ENCODE measurements around the gene ADAT1.

Gene ADAT1

DNA sequence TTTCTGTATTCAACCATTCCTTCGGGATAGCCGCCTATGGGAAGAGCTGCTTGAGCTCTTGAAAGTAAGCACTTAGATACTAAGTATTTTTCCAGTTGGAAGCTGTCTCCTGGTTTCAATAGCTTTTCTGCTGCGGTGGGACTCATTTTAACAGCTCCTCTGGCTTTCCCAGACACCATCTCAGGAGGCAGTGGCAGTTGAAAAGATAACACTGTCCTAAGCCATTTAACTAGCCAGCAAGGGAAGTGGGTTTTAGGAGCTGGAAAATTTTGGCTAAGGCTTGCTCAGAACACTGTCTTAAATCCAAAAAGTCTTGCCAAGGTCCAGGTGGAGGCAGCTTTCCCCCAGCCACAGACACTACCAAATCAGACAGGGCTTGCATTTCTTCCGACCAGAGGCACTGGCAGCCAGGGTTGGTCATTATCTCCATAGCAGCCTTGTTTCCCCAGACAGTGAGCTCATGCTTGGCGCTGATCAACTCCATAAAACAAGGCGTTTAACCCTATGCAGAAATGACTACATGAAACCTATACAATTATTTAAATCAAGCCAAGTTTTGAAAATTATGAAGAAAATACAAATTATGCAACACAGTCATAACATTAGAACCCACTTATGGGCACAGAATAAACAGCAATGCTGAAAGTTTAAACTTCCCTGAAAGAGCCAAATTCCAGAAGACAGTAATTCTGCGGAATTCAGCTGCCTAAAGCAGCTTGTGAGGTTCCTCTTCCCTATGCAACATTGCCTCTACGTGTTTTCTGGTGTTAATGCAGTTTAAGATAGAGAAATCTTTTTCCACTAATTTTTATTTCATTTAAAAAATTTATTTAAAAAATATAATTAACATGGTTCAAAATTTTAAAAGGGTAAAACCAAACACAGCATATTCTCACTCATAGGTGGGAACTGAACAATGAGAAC lies 31.9 kb downstream of the ADAT1 start:
- no peak for DNase-seq (ENCODE audit: low read depth)
- TF ChIP-seq, protein P1, sequence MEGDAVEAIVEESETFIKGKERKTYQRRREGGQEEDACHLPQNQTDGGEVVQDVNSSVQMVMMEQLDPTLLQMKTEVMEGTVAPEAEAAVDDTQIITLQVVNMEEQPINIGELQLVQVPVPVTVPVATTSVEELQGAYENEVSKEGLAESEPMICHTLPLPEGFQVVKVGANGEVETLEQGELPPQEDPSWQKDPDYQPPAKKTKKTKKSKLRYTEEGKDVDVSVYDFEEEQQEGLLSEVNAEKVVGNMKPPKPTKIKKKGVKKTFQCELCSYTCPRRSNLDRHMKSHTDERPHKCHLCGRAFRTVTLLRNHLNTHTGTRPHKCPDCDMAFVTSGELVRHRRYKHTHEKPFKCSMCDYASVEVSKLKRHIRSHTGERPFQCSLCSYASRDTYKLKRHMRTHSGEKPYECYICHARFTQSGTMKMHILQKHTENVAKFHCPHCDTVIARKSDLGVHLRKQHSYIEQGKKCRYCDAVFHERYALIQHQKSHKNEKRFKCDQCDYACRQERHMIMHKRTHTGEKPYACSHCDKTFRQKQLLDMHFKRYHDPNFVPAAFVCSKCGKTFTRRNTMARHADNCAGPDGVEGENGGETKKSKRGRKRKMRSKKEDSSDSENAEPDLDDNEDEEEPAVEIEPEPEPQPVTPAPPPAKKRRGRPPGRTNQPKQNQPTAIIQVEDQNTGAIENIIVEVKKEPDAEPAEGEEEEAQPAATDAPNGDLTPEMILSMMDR (IDR thresholded peaks at IDR 0.05; ENCODE audit: insufficient read depth, low read depth, low read length, missing control alignments), result no peak
- no peak overlapping the region for H3K4me3 ChIP-seq (ENCODE audit: low read depth, low read length)

DNA sequence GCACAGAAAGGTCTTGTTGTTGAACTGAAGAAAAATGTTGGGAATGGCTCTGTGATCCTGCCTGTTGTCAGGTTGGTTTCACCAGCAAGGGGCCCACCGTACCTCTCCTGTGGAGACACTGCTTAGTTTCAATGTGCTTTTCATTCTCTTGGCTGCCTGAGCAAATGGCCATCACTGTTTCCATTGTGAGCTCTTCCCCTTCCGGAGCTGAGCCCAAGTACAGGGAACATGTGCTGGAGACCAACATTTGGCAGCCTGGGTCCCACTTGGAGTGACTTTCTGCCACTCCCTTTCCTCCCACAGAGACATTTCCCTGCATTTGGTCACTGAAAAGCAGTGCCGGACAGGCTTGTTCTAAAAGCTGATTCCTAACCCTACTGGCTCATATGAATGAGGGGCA lies 33.8 kb downstream of the ADAT1 start:
- DNase-seq (ENCODE audit: low read depth), result no peak
- TF ChIP-seq, protein P1 (IDR thresholded peaks at IDR 0.05; ENCODE audit: insufficient read depth, low read depth, low read length, missing control alignments), result no peak
- H3K4me3 ChIP-seq (ENCODE audit: low read depth, low read length), result no peak overlapping the region

DNA sequence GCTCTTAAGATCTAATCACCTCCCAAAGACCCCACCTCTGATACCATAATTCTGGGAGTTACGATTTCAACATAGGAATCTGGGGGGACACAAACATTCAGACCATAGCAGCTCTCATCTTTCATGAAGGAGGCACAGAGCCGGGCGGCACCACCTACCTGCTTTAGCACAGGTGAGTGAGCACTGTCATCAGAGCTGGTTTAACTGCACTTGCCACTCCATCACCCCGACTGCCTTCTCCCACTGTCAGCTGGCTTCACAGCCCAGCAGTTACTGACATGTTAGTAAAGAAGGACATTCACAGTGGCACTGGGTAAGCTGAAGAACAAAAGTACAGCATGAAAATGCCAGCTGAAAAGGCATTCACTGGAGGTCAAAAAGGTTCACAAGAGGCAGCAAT lies 34.4 kb downstream of the ADAT1 start:
- no peak overlapping the region for H3K4me3 ChIP-seq (ENCODE audit: low read depth, low read length)
- DNase-seq (ENCODE audit: low read depth), result no peak
- TF ChIP-seq, protein P1 (IDR thresholded peaks at IDR 0.05; ENCODE audit: insufficient read depth, low read depth, low read length, missing control alignments), result no peak

DNA sequence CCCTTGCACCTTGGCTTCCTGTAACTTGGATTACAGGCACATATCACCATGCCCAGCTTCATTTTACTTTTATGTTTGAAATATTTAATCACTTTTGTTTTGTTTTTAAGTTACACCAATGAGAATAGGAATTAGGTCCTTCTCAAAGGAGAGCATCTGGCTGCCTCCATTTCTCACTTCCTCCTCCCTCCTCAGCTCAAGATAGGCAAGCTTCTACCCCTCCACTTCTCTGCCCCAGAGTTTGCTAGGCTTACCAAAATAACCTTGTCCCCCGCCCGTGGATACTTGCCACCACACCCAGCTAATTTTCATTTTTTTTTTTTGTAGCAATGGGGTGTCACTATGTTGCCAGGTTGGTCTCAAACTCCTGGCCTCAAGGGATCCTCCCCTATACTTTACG lies 39.0 kb downstream of the ADAT1 start:
- TF ChIP-seq, protein P1 (IDR thresholded peaks at IDR 0.05; ENCODE audit: insufficient read depth, low read depth, low read length, missing control alignments), result no peak
- DNase-seq (ENCODE audit: low read depth), result peak; percentile 57
- H3K4me3 ChIP-seq (ENCODE audit: low read depth, low read length), result no peak overlapping the region

DNA sequence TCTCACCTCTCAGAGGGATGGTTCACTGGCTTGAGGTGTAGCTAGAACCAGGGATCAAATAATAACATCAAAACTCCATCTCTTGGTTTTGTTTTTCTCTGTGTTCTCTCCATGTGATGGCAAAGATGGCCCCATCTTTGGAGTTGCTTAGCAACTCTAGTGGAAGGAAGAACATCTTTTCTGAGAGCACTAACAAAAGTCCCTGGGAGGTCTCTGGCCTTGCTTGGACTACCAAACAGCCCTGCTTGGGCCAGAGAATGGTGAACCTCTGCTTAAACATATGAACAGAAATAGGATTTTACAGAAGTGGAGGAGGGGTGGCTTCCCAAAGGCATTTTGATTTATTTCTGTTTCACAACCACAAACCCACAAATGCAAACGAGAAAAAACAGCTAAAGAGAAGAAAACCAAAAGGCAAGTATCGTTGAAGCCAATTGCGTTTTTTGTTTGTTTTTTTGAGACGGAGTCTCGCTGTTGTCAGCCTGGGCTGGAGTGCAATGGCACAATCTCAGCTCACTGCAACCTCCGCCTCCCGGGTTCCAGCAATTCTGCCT lies 43.7 kb downstream of the ADAT1 start:
- H3K4me3 ChIP-seq (ENCODE audit: low read depth, low read length), result no peak overlapping the region
- TF ChIP-seq, protein P1 (IDR thresholded peaks at IDR 0.05; ENCODE audit: insufficient read depth, low read depth, low read length, missing control alignments), result no peak
- no peak for DNase-seq (ENCODE audit: low read depth)

DNA sequence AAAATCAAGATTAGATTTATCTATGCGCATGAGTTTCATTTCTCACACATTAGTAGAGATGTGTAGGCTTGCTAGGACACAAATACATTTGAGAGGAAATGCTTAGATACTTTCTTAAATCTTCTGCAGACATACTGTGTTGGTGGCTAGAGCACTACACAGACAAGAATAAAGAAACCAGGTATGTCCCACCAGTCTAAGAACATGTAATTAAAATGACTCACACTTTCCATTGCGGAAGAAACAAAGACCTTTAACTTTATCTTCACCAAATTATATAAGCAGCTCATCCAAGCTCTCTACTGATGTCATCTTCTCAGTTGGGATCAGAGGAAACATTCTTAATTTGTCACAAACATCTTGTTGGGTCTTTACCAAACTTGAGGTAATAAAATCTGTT lies 44.4 kb downstream of the ADAT1 start:
- H3K4me3 ChIP-seq (ENCODE audit: low read depth, low read length), result no peak overlapping the region
- no peak for DNase-seq (ENCODE audit: low read depth)
- TF ChIP-seq, protein P1 (IDR thresholded peaks at IDR 0.05; ENCODE audit: insufficient read depth, low read depth, low read length, missing control alignments), result no peak
